Measurements from ENCODE around the gene CYP4F12. TPM values are rescaled to one million over a fixed set of nuclear protein-coding genes. Genes with fewer than 3 reads are reported as not detected.

CYP4F12 gene
- total RNA-seq, 1 experiment from 2014 or later, result 1.7 TPM

- DNase-seq (ENCODE audit: low read depth, low spot score) (no peak), ATAC-seq (peak; percentile 45; the same call in 1 of the 2 replicates)
- Histone ChIP-seq H3K4me3 (ENCODE audit: low read depth in 2 of 2, low read length in 2 of 2) (no peak within 1 kb of the TSS), H3K27me3 (ENCODE audit: control insufficient read depth, insufficient read depth, low read length) (no peaks in the 10 kb centered on the region), H3K27ac (ENCODE audit: low read length) (no peak within 1 kb of the TSS), H3K4me1 (ENCODE audit: control insufficient read depth, insufficient read depth, low read length) (no peaks in the 10 kb centered on the region), H3K9me3 (ENCODE audit: control insufficient read depth, insufficient read depth, low read depth, low read length) (no peaks in the 10 kb centered on the region), H3K36me3 (ENCODE audit: control insufficient read depth, insufficient read depth, low read length) (no peaks in the 10 kb centered on the region)
- intact Hi-C loops (cut with micrococcal nuclease; ENCODE audit: unreplicated experiment) (no loop called here), in situ Hi-C loops (cut with HindIII; ENCODE audit: low pct_unique_long_range_greater_than_20kb, low sequenced_read_pairs) (no loop called here)
- ChIA-PET CTCF (no interaction called here), POLR2A (no interaction called here)
- TF ChIP-seq CTCF (IDR thresholded peaks at IDR 0.05), result no peak
- TF ChIP-seq POLR2AphosphoS5 (IDR thresholded peaks at IDR 0.05; ENCODE audit: low read depth, low read length), result no peak
- no peak for TF ChIP-seq SIN3A (IDR thresholded peaks at IDR 0.05; ENCODE audit: borderline replicate concordance, insufficient read depth, low read depth, low read length)
- BruUV-seq (replicated peaks), result no TSS peak
Measured at GRCh38 chr19:15640294-15640903, 32.5 kb upstream of the CYP4F12 start, which contains the start of gene CYP4F3. TSS of gene CYP4F3 (plus strand) at chr19:15640897. CDS start at chr19:15641416, 519 bp downstream.

- Histone ChIP-seq H3K9me3 (ENCODE audit: control insufficient read depth, insufficient read depth, low read depth, low read length) (no peaks in the 10 kb centered on the region), H3K4me3 (ENCODE audit: low read depth in 2 of 2, low read length in 2 of 2) (no peak overlapping the region), H3K4me1 (ENCODE audit: control insufficient read depth, insufficient read depth, low read length) (no peaks in the 10 kb centered on the region), H3K27me3 (ENCODE audit: control insufficient read depth, insufficient read depth, low read length) (no peaks in the 10 kb centered on the region), H3K36me3 (ENCODE audit: control insufficient read depth, insufficient read depth, low read length) (no peaks in the 10 kb centered on the region), H3K27ac (ENCODE audit: low read length) (no peak overlapping the region)
- in situ Hi-C loops (cut with HindIII; ENCODE audit: low pct_unique_long_range_greater_than_20kb, low sequenced_read_pairs) (no loop called here), intact Hi-C loops (cut with micrococcal nuclease; ENCODE audit: unreplicated experiment) (no loop called here)
- ATAC-seq (no peak), DNase-seq (ENCODE audit: low read depth, low spot score) (no peak)
- ChIA-PET POLR2A (no interaction called here), CTCF (no interaction called here)
- no TSS peak for BruUV-seq (replicated peaks)
- TF ChIP-seq CTCF (IDR thresholded peaks at IDR 0.05) (no peak), REST (IDR thresholded peaks at IDR 0.05; ENCODE audit: insufficient read depth in 1 of 2, low read depth in 2 of 2, low read length in 1 of 2) (no peak), SIN3A (IDR thresholded peaks at IDR 0.05; ENCODE audit: borderline replicate concordance, insufficient read depth, low read depth, low read length) (no peak), TCF7L2 (IDR thresholded peaks at IDR 0.05; ENCODE audit: low read depth, low read length) (no peak), POLR2AphosphoS5 (IDR thresholded peaks at IDR 0.05; ENCODE audit: low read depth, low read length) (no peak)
Measured at GRCh38 chr19:15640904-15641597, 31.8 kb upstream of the CYP4F12 start.
